IMR-90 (cell line): ENCODE data around the gene KCNJ2. TPM values are rescaled to one million over a fixed set of nuclear protein-coding genes. Genes with fewer than 3 reads are reported as not detected.

Source experiments
- ATAC-seq: fragments of 200-7000 bp; cut with Tn5 transposase; 2 replicates; pipeline ENCODE4 v1.9.1; 2020; ENCODE audit warnings: low read depth, mild to moderate bottlenecking, moderate library complexity
- BruUV-seq: library from RNA; stranded (reverse); fragments of 400-500 nt; replicated peaks from 2 replicates; lab custom pipeline; 2021; lab: Mats Ljungman, UMichigan
- CTCF ChIA-PET: fragments of 300-600 bp; formaldehyde crosslinking; extraction: SDS; loops from one replicate; lab custom pipeline; 2021; ENCODE audit warnings: antibody characterized with exemption; lab: Yijun Ruan, JAX
- POLR2A ChIA-PET: fragments of 300-600 bp; sonication (Branson Sonifier 250); formaldehyde crosslinking; loops from one replicate; lab custom pipeline; 2022; ENCODE audit warnings: antibody characterized with exemption; ENCODE audit not compliant: unreplicated experiment; lab: Charles Lee
- DNase-seq: peaks from one replicate; pipeline ENCODE4 v3.0.0; 2013
- H2AFZ ChIP-seq: replicated peaks from 2 replicates; pipeline ENCODE3; 2013; ENCODE audit warnings: low read length, mild to moderate bottlenecking; ENCODE audit not compliant: poor library complexity
- H2AK5ac ChIP-seq: 2 replicates; pipeline ENCODE4 v1.6.1; 2013; ENCODE audit warnings: low read depth, low read length, inconsistent platforms
- H2AK9ac ChIP-seq: replicated peaks from 2 replicates; pipeline ENCODE3; 2013; ENCODE audit warnings: mild to moderate bottlenecking, low read depth, low read length, moderate library complexity; ENCODE audit not compliant: poor library complexity
- H2BK120ac ChIP-seq: 2 replicates; pipeline ENCODE4 v1.6.1; 2013; ENCODE audit warnings: low read depth, low read length, inconsistent platforms
- H2BK15ac ChIP-seq: 3 replicates; pipeline ENCODE4 v1.6.1; 2013; ENCODE audit warnings: low read depth, low read length, inconsistent platforms
- H2BK20ac ChIP-seq: 2 replicates; pipeline ENCODE4 v1.6.1; 2013; ENCODE audit warnings: low read depth, mild to moderate bottlenecking, inconsistent platforms, low read length, moderate library complexity
- H2BK5ac ChIP-seq: 2 replicates; pipeline ENCODE4 v1.6.1; 2013; ENCODE audit warnings: mild to moderate bottlenecking, low read depth, low read length, inconsistent platforms; ENCODE audit not compliant: poor library complexity, severe bottlenecking
- H3K14ac ChIP-seq: replicated peaks from 2 replicates; pipeline ENCODE4 v1.6.1; 2013; ENCODE audit warnings: low read depth, low read length, inconsistent platforms
- H3K18ac ChIP-seq: 2 replicates; pipeline ENCODE4 v1.6.1; 2013; ENCODE audit warnings: low read depth, low read length, control low read depth
- H3K23ac ChIP-seq: 2 replicates; pipeline ENCODE4 v1.6.1; 2013; ENCODE audit warnings: low read depth, low read length, inconsistent platforms
- H3K27ac ChIP-seq: 2 replicates; pipeline ENCODE4 v1.5.1; 2013; ENCODE audit warnings: mild to moderate bottlenecking, control low read depth, low read length; ENCODE audit not compliant: insufficient read depth
- H3K27me3 ChIP-seq: 2 replicates; pipeline ENCODE4 v1.6.1; 2013; ENCODE audit warnings: low read length; ENCODE audit not compliant: control insufficient read depth, insufficient read depth
- H3K36me3 ChIP-seq: 2 replicates; pipeline ENCODE4 v1.6.1; 2013; ENCODE audit warnings: low read length, mixed read lengths; ENCODE audit not compliant: control insufficient read depth, insufficient read depth
- H3K4ac ChIP-seq: 2 replicates; pipeline ENCODE4 v1.6.1; 2013; ENCODE audit warnings: low read depth, low read length, inconsistent platforms
- H3K4me1 ChIP-seq: 2 replicates; pipeline ENCODE4 v1.6.1; 2013; ENCODE audit warnings: low read length, mixed read lengths; ENCODE audit not compliant: control insufficient read depth, insufficient read depth
- H3K4me2 ChIP-seq: 2 replicates; pipeline ENCODE4 v1.6.1; 2013; ENCODE audit warnings: low read depth, mild to moderate bottlenecking, control low read depth, low read length, moderate library complexity
- H3K4me3 ChIP-seq: 2 replicates; pipeline ENCODE4 v1.5.1; 2013; ENCODE audit warnings: low read depth, mild to moderate bottlenecking, control low read depth, low read length, moderate library complexity; ENCODE audit not compliant: insufficient read depth
- H3K56ac ChIP-seq: 2 replicates; pipeline ENCODE4 v1.6.1; 2013; ENCODE audit warnings: low read length, inconsistent platforms; ENCODE audit not compliant: insufficient read depth; ENCODE audit errors: extremely low read depth
- H3K79me1 ChIP-seq, 2 experiments: 2 replicates each; pipeline ENCODE4 v1.6.1; 2013; ENCODE audit warnings: low read length in 2 of 2, inconsistent platforms in 1 of 2, low read depth in 1 of 2
- H3K9ac ChIP-seq: 2 replicates; pipeline ENCODE4 v1.6.1; 2013; ENCODE audit warnings: low read depth, low read length, control low read depth
- H3K9me1 ChIP-seq: 2 replicates; pipeline ENCODE4 v1.6.1; 2013; ENCODE audit warnings: low read length, inconsistent platforms; ENCODE audit not compliant: insufficient read depth
- H3K9me3 ChIP-seq: 2 replicates; pipeline ENCODE4 v1.6.1; 2013; ENCODE audit warnings: low read length; ENCODE audit not compliant: control insufficient read depth, insufficient read depth
- H4K20me1 ChIP-seq: 2 replicates; pipeline ENCODE4 v1.6.1; 2013; ENCODE audit warnings: low read length, inconsistent platforms; ENCODE audit not compliant: insufficient read depth
- H4K5ac ChIP-seq: 2 replicates; pipeline ENCODE4 v1.6.1; 2013; ENCODE audit warnings: mild to moderate bottlenecking, low read depth, low read length, control low read depth
- H4K8ac ChIP-seq, 2 experiments: 2 replicates each; pipeline ENCODE4 v1.6.1; 2013; ENCODE audit warnings: low read depth in 2 of 2, low read length in 2 of 2, control low read depth in 1 of 2, inconsistent platforms in 1 of 2
- H4K91ac ChIP-seq: 2 replicates; pipeline ENCODE4 v1.6.1; 2013; ENCODE audit warnings: low read depth, low read length, inconsistent platforms; ENCODE audit not compliant: insufficient read depth
- BHLHE40 ChIP-seq: fragments of 150-350 bp; IDR thresholded peaks from 2 replicates; pipeline ENCODE4 v1.6.1; 2016; ENCODE audit warnings: mild to moderate bottlenecking, low read depth, low read length
- CEBPB ChIP-seq: IDR thresholded peaks from 2 replicates; pipeline ENCODE4 v1.6.1; 2012; ENCODE audit warnings: low read depth, low read length, improper control_type of control experiment
- FOS ChIP-seq: fragments of 150-350 bp; IDR thresholded peaks from 2 replicates; pipeline ENCODE4 v1.6.1; 2016; ENCODE audit warnings: low read depth, low read length
- MAFK ChIP-seq: IDR thresholded peaks from 2 replicates; pipeline ENCODE4 v1.6.1; 2012; ENCODE audit warnings: low read depth, low read length, improper control_type of control experiment
- MAZ ChIP-seq: IDR thresholded peaks from 2 replicates; pipeline ENCODE4 v1.6.1; 2012; ENCODE audit warnings: low read depth, mild to moderate bottlenecking, low read length, improper control_type of control experiment, moderate library complexity, borderline replicate concordance
- MXI1 ChIP-seq: IDR thresholded peaks from 2 replicates; pipeline ENCODE4 v1.6.1; 2012; ENCODE audit warnings: low read depth, mild to moderate bottlenecking, low read length, moderate library complexity, borderline replicate concordance
- NFE2L2 ChIP-seq: fragments of 150-350 bp; IDR thresholded peaks from 2 replicates; pipeline ENCODE4 v1.6.1; 2016; ENCODE audit warnings: low read depth, mild to moderate bottlenecking, low read length
- POLR2A ChIP-seq: IDR thresholded peaks from 2 replicates; pipeline ENCODE4 v1.6.1; 2012; ENCODE audit warnings: mild to moderate bottlenecking, low read depth, low read length
- RAD21 ChIP-seq: IDR thresholded peaks from 2 replicates; pipeline ENCODE4 v1.6.1; 2012; ENCODE audit warnings: low read length, improper control_type of control experiment
- RCOR1 ChIP-seq: IDR thresholded peaks from 2 replicates; pipeline ENCODE4 v1.6.1; 2012; ENCODE audit warnings: mild to moderate bottlenecking, low read length, improper control_type of control experiment; ENCODE audit not compliant: insufficient replicate concordance
- RFX5 ChIP-seq: IDR thresholded peaks from 2 replicates; pipeline ENCODE4 v1.8.0; 2012; ENCODE audit warnings: low read depth, mild to moderate bottlenecking, low read length, moderate library complexity
- WGBS, 2 experiments: methylation state at CpG; one replicate each; pipeline versions ENCODE4 v1.1.5 to v1.1.7; 2013; ENCODE audit warnings: missing lambda C conversion rate in 2 of 2; ENCODE audit not compliant: insufficient read length in 1 of 2; ENCODE audit errors: extremely low coverage in 2 of 2; 5-methylcytosine and 5-hydroxymethylcytosine counted together
- dilution Hi-C: fragments of 300-500 bp; cut with HindIII; formaldehyde crosslinking; loops from one replicate; pipeline ENCODE4 v1.14.3; 2018; ENCODE audit warnings: low sequenced_read_pairs; ENCODE audit not compliant: unreplicated experiment
- in situ Hi-C: fragments of 300-500 bp; cut with MboI; formaldehyde crosslinking; loops from 3 replicates; pipeline ENCODE4 v1.14.3; 2019; ENCODE audit warnings: low sequenced_read_pairs, inconsistent platforms, mixed read lengths
- intact Hi-C: fragments of 100-400 bp; cut with micrococcal nuclease; formaldehyde crosslinking; loops from 2 replicates; pipeline ENCODE4 v1.10.0; 2022
- polyA plus RNA-seq, 3 experiments: library from polyadenylated mRNA; depleted of rRNA; stranded (reverse); fragments of >200 nt; gene quantifications; 2 replicates each; pipeline ENCODE4 v1.2.3, GENCODE V29; 2012; ENCODE audit warnings: low replicate concordance in 1 of 3
- total RNA-seq: library from RNA; depleted of rRNA; stranded (reverse); fragments of >200 nt; gene quantifications from 2 replicates; pipeline ENCODE4 v1.2.3, GENCODE V29; 2012
- TF ChIP-seq, protein P1 (sequence below): conservative IDR thresholded peaks from 2 replicates; pipeline ENCODE4 v1.5.1; 2012; ENCODE audit warnings: mild to moderate bottlenecking, low read depth, low read length, improper control_type of control experiment
- TF ChIP-seq, protein P2 (sequence below): fragments of 150-350 bp; IDR thresholded peaks from 2 replicates; pipeline ENCODE4 v1.6.1; 2016; ENCODE audit warnings: low read depth, mild to moderate bottlenecking, low read length, moderate library complexity, borderline replicate concordance
- TF ChIP-seq, protein P3 (sequence below): fragments of 150-350 bp; IDR thresholded peaks from 2 replicates; pipeline ENCODE4 v1.6.1; 2017; ENCODE audit warnings: mild to moderate bottlenecking, antibody characterized with exemption, low read length, low read depth

KCNJ2 gene
- total and polyA plus RNA-seq, 2 of the 4 experiments (the other 2 are of a cell fraction) = 0.55 to 8.6 TPM

DNA sequence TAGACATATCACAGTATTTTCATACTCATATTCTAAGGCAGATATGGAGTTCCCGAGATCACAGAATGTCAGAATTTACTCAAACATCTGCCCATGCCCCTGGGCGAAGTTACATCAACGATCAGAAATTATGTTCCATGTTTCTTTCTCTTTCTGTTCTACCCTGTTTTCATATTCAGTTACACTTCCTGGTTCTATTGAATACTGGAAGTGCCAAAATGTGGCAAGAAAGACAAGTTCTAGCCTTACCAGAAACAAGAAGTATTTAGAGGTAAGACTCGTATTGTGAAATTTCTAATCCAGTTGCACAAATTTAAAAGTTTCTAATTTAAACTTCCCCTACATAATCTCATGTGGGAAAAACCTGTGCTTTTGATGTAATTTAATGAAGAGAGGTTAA is 36.1 kb downstream of the KCNJ2 start:
- dilution Hi-C loops = no loop called here
- intact Hi-C loops = no loop called here
- Histone ChIP-seq H4K20me1 (no peaks in the 10 kb centered on the region), H3K56ac (no peak overlapping the region), H3K9me1 (no peaks in the 10 kb centered on the region), H2BK15ac (no peak overlapping the region), H2AK5ac (no peak overlapping the region), H3K18ac (no peak overlapping the region), H3K4me1 (no peaks in the 10 kb centered on the region), H2AFZ (no peak overlapping the region), H3K4me2 (no peak overlapping the region), H4K5ac (no peak overlapping the region), H3K14ac (no peak overlapping the region), H2AK9ac (no peak overlapping the region), H3K9ac (no peak overlapping the region), H3K27ac (no peak overlapping the region), H4K8ac (no peak overlapping the region), H3K4ac (no peak overlapping the region), H4K91ac (no peak overlapping the region), H3K9me3 (no peaks in the 10 kb centered on the region), H3K27me3 (no peaks in the 10 kb centered on the region; the same call in none of the 2 replicates), H3K79me1 (no peaks in the 10 kb centered on the region), H2BK20ac (no peak overlapping the region), H2BK5ac (no peak overlapping the region), H3K36me3 (no peaks in the 10 kb centered on the region), H3K23ac (no peak overlapping the region), H2BK120ac (no peak overlapping the region), H3K4me3 (no peak overlapping the region)
- POLR2A ChIA-PET = no interaction called here
- no TSS peak for BruUV-seq
- TF ChIP-seq RAD21 = no peak
- TF ChIP-seq RFX5 = no peak
- TF ChIP-seq BHLHE40 = no peak
- TF ChIP-seq, protein P1, sequence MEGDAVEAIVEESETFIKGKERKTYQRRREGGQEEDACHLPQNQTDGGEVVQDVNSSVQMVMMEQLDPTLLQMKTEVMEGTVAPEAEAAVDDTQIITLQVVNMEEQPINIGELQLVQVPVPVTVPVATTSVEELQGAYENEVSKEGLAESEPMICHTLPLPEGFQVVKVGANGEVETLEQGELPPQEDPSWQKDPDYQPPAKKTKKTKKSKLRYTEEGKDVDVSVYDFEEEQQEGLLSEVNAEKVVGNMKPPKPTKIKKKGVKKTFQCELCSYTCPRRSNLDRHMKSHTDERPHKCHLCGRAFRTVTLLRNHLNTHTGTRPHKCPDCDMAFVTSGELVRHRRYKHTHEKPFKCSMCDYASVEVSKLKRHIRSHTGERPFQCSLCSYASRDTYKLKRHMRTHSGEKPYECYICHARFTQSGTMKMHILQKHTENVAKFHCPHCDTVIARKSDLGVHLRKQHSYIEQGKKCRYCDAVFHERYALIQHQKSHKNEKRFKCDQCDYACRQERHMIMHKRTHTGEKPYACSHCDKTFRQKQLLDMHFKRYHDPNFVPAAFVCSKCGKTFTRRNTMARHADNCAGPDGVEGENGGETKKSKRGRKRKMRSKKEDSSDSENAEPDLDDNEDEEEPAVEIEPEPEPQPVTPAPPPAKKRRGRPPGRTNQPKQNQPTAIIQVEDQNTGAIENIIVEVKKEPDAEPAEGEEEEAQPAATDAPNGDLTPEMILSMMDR = no peak
- TF ChIP-seq POLR2A = no peak
- TF ChIP-seq FOS = no peak
- TF ChIP-seq, protein P2, sequence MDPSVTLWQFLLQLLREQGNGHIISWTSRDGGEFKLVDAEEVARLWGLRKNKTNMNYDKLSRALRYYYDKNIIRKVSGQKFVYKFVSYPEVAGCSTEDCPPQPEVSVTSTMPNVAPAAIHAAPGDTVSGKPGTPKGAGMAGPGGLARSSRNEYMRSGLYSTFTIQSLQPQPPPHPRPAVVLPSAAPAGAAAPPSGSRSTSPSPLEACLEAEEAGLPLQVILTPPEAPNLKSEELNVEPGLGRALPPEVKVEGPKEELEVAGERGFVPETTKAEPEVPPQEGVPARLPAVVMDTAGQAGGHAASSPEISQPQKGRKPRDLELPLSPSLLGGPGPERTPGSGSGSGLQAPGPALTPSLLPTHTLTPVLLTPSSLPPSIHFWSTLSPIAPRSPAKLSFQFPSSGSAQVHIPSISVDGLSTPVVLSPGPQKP = no peak
- no peak for TF ChIP-seq MAZ
- no peak for TF ChIP-seq CEBPB
- TF ChIP-seq, protein P3, sequence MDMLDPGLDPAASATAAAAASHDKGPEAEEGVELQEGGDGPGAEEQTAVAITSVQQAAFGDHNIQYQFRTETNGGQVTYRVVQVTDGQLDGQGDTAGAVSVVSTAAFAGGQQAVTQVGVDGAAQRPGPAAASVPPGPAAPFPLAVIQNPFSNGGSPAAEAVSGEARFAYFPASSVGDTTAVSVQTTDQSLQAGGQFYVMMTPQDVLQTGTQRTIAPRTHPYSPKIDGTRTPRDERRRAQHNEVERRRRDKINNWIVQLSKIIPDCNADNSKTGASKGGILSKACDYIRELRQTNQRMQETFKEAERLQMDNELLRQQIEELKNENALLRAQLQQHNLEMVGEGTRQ = no peak
- no peak for TF ChIP-seq MXI1
- TF ChIP-seq RCOR1 = no peak
- TF ChIP-seq NFE2L2 = no peak
- TF ChIP-seq MAFK = no peak
- WGBS, 2 experiments = no CpG with 5 or more reads among the region's 4 CpGs
- in situ Hi-C loops = no loop called here
- CTCF ChIA-PET = no interaction called here
- ATAC-seq (no peak), DNase-seq (no peak)
